Subcutaneous abdominal adipose tissue (tissue), 5 donors: ENCODE results near the gene RPL13.
"Not testable (repeated sequence)": the region's sequence is repeated elsewhere in the genome, so short reads cannot be mapped to it uniquely, and the experiment has no call there.

Source experiments
- H3K27ac ChIP-seq: one replicate; pipeline ENCODE4 v1.7.0; 2013; ENCODE audit warnings: low read depth, mild to moderate bottlenecking, inconsistent platforms, low read length, moderate library complexity
- H3K27me3 ChIP-seq, 5 donors: one replicate each; pipeline ENCODE4 v1.7.0; 2013; ENCODE audit warnings: low read length in 5 of 5, inconsistent platforms in 1 of 5; ENCODE audit not compliant: control insufficient read depth in 5 of 5, insufficient read depth in 4 of 5
- H3K36me3 ChIP-seq, 5 donors: one replicate each; pipeline ENCODE4 v1.7.0; 2013; ENCODE audit warnings: low read length in 5 of 5; ENCODE audit not compliant: control insufficient read depth in 5 of 5, insufficient read depth in 5 of 5
- H3K4me1 ChIP-seq, 5 donors: one replicate each; pipeline ENCODE4 v1.7.0; 2013; ENCODE audit warnings: low read length in 5 of 5, mild to moderate bottlenecking in 3 of 5, moderate library complexity in 1 of 5; ENCODE audit not compliant: control insufficient read depth in 5 of 5, insufficient read depth in 5 of 5
- H3K4me3 ChIP-seq, 5 donors: one replicate each; pipeline ENCODE4 v1.7.0; 2013; ENCODE audit warnings: low read length in 5 of 5, low read depth in 1 of 5
- H3K9ac ChIP-seq, 5 donors: one replicate each; pipeline ENCODE4 v1.7.0; 2013; ENCODE audit warnings: low read length in 5 of 5, mild to moderate bottlenecking in 4 of 5, moderate library complexity in 3 of 5
- H3K9me3 ChIP-seq, 5 donors: one replicate each; pipeline ENCODE4 v1.7.0; 2013; ENCODE audit warnings: low read length in 5 of 5; ENCODE audit not compliant: control insufficient read depth in 5 of 5
- donor health status: healthy.
- donor health status: healthy.
- donor health status: healthy.
- donor health status: healthy.
- donor health status: healthy.

The RPL13 gene

GRCh38 chr16:89569506-89570341 is 9.2 kb downstream of the RPL13 start:
- no peak overlapping the region for H3K4me3 ChIP-seq
- no peak overlapping the region for H3K27ac ChIP-seq
- H3K27me3 ChIP-seq, result peaks cover 25 to 44% (median 32%) of the 10 kb centered on the region in 5 donors
- no peak overlapping the region for H3K9ac ChIP-seq
- H3K9me3 ChIP-seq, result no peaks in the 10 kb centered on the region
- H3K4me1 ChIP-seq, result peaks cover 4 to 27% (median 23%) of the 10 kb centered on the region in 5 donors
- H3K36me3 ChIP-seq, result peaks cover 0 to 3% (median 2%) of the 10 kb centered on the region in 5 donors

GRCh38 chr16:89570342-89570923 is 10.0 kb downstream of the RPL13 start:
- Histone ChIP-seq H3K9me3 (no peaks in the 10 kb centered on the region), H3K27ac (no peak overlapping the region), H3K9ac (no peak overlapping the region), H3K27me3 (peaks cover 25 to 48% (median 35%) of the 10 kb centered on the region in 5 donors), H3K36me3 (no peaks in the 10 kb centered on the region), H3K4me3 (no peak overlapping the region), H3K4me1 (peaks cover 4 to 27% (median 23%) of the 10 kb centered on the region in 5 donors)

- H3K4me3 ChIP-seq, H3K9me3 ChIP-seq, H3K36me3 ChIP-seq, H3K9ac ChIP-seq, H3K27ac ChIP-seq: not testable (repeated sequence)
- H3K4me1 ChIP-seq, result peaks cover 0 to 24% (median 19%) of the 10 kb centered on the region in 5 donors
- peaks cover 29 to 52% (median 37%) of the 10 kb centered on the region in 5 donors for H3K27me3 ChIP-seq
Observed at GRCh38 chr16:89570983-89571598, 10.6 kb downstream of the RPL13 start.

DNA sequence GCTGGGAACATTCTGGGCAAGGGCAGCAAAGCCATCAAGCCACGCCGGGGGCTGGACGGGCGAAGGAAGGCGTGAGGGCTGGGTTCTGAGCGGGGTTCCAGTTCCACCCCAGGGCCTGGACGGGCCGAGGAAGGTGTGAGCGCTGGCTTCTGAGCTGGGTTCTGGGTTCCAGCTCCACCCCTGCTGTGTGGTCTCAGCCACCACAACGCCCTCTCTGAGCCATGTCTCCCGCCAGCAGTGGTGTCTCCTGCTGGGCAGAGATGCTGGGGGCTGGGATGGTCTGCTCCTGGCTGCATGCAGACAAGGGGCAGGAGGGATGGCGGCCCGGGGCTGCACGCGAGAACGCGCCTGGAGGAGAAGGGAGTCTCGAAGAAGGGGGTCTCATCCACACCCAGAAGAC is 11.2 kb downstream of the RPL13 start:
- peaks cover 0 to 23% (median 16%) of the 10 kb centered on the region in 5 donors for H3K4me1 ChIP-seq
- no peaks in the 10 kb centered on the region for H3K36me3 ChIP-seq
- no peak overlapping the region for H3K9ac ChIP-seq
- peaks cover 30 to 56% (median 43%) of the 10 kb centered on the region in 5 donors for H3K27me3 ChIP-seq
- no peak overlapping the region for H3K27ac ChIP-seq
- H3K9me3 ChIP-seq, result no peaks in the 10 kb centered on the region
- H3K4me3 ChIP-seq, result no peak overlapping the region

DNA sequence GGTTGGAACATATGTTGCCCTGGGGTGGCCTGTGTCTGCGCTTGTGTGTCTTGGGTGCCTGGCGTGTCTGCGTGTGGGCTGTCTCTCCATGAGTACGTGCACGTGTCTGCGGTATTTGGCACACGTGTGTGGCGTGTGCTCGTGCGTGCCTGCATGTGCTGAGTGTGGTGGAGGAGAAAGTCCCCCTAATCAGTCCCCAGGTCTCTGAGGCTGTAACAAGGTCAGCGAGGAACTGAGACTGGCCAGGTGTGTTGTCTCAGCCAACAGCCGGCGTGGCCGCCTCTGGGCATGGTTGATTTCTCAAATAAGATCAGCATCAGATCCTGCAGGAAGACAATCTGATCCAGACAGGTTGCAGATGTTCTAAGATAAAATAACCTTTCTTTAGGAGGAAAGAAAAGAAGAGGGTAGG is 11.6 kb downstream of the RPL13 start:
- Histone ChIP-seq H3K27ac (no peak overlapping the region), H3K9ac (no peak overlapping the region), H3K9me3 (no peaks in the 10 kb centered on the region), H3K36me3 (no peaks in the 10 kb centered on the region), H3K27me3 (peaks cover 30 to 60% (median 47%) of the 10 kb centered on the region in 5 donors), H3K4me1 (peaks cover 0 to 23% (median 16%) of the 10 kb centered on the region in 5 donors), H3K4me3 (no peak overlapping the region)

DNA sequence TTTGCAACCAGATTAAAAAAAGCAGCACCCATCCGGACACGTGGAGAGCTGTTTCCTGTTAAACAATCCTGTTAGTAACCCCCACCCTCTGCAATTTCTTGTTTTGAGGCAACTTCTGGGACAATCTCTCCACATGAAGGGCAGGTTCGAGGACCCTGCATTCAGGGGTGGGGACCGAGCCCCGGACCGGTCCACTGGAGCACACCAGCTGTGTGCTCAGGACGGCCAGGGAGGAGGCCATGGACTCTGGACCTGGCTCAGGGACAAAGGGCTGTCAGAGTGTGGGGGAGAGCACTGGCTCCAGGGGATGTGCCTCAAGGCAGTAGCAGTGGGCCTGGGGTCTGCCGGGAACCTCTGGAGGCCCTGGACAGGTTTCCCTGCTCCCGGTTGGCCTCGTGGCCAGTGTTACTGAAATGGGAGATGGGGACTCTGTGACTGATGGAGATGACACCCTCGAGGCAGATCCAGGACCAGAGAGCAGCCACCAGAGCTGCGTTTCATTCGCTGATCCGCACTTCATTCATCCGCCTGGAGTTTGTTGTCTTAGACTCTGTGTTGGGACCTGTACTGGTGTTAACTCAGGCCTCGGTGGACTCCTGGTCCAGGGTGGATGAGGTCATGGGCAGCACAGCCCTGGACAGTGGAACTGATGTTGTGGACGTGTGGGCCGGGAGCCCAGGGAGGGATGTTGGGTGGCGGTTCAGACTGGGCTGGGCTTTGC is 12.2 kb downstream of the RPL13 start:
- Histone ChIP-seq H3K4me3 (no peak overlapping the region), H3K27ac (no peak overlapping the region), H3K36me3 (no peaks in the 10 kb centered on the region), H3K9me3 (no peaks in the 10 kb centered on the region), H3K27me3 (peaks cover 30 to 66% (median 51%) of the 10 kb centered on the region in 5 donors), H3K9ac (no peak overlapping the region), H3K4me1 (peaks cover 0 to 23% (median 16%) of the 10 kb centered on the region in 5 donors)

GRCh38 chr16:89573826-89574680 is 13.6 kb downstream of the RPL13 start:
- no peaks in the 10 kb centered on the region for H3K9me3 ChIP-seq
- peak overlapping the region in 1 of 5 donors; percentile 35 for H3K9ac ChIP-seq
- H3K36me3 ChIP-seq, result no peaks in the 10 kb centered on the region
- peaks cover 0 to 23% (median 16%) of the 10 kb centered on the region in 5 donors for H3K4me1 ChIP-seq
- no peak overlapping the region for H3K27ac ChIP-seq
- H3K4me3 ChIP-seq, result peak overlapping the region in 3 of 5 donors; percentile 7 to 50 (median 37)
- H3K27me3 ChIP-seq, result peaks cover 30 to 66% (median 51%) of the 10 kb centered on the region in 5 donors

- H3K9ac ChIP-seq, result peak overlapping the region in 1 of 5 donors; percentile 35
- H3K27ac ChIP-seq, result no peak overlapping the region
- no peaks in the 10 kb centered on the region for H3K9me3 ChIP-seq
- no peaks in the 10 kb centered on the region for H3K36me3 ChIP-seq
- H3K27me3 ChIP-seq, result peaks cover 30 to 60% (median 45%) of the 10 kb centered on the region in 5 donors
- H3K4me1 ChIP-seq, result peaks cover 0 to 23% (median 16%) of the 10 kb centered on the region in 5 donors
- peak overlapping the region in 3 of 5 donors; percentile 7 to 50 (median 37) for H3K4me3 ChIP-seq
Observed at GRCh38 chr16:89574681-89575246, 14.3 kb downstream of the RPL13 start.
